LNCAP (cell line): ENCODE measurements around the gene HDHD3.

Source experiments
- CTCF ChIP-seq: fragments of 450-650 bp; IDR thresholded peaks from 2 replicates; pipeline ENCODE4 v1.5.1; 2017; ENCODE audit warnings: mild to moderate bottlenecking

Gene HDHD3

GRCh38 chr9:113376634-113377567 is at the start of gene HDHD3:
HDHD3 (minus strand) TSS chr9:113376986; CDS start chr9:113374354, 2,632 bp downstream.
- TF ChIP-seq CTCF, result no peak

GRCh38 chr9:113425072-113425471 is 48.3 kb upstream of the HDHD3 start:
- TF ChIP-seq CTCF, result no peak

GRCh38 chr9:113421726-113422125 is 44.9 kb upstream of the HDHD3 start:
- no peak for TF ChIP-seq CTCF

DNA sequence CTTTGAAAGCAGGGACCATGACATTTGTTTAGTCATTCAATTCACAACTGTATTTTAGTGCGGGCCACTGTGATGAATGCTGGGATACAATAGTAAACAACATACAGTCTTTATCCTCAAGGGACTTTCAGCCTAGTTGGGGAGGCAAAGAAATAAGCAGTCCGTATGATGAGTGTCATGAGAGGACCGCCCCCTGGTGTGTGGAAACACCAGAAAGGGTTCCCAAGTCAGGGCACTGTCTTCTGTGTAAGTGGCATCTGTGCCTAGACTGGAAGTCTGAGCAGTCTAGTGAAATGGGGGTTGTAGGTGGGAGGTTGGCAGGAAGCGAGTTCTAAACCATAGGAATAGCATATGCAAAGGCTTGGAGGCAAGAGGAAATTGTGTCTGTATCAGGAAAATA is 40.6 kb upstream of the HDHD3 start:
- no peak for TF ChIP-seq CTCF

GRCh38 chr9:113416149-113416721 is 39.4 kb upstream of the HDHD3 start:
- TF ChIP-seq CTCF, result no peak

- no peak for TF ChIP-seq CTCF
Measured at GRCh38 chr9:113410207-113410864, 33.5 kb upstream of the HDHD3 start, which contains the start of the genes C9orf43 and POLE3. C9orf43 (plus strand) TSS chr9:113410747; CDS start chr9:113413494, 2,747 bp downstream. POLE3 (minus strand) TSS chr9:113410675; CDS start chr9:113410293, 382 bp downstream.

DNA sequence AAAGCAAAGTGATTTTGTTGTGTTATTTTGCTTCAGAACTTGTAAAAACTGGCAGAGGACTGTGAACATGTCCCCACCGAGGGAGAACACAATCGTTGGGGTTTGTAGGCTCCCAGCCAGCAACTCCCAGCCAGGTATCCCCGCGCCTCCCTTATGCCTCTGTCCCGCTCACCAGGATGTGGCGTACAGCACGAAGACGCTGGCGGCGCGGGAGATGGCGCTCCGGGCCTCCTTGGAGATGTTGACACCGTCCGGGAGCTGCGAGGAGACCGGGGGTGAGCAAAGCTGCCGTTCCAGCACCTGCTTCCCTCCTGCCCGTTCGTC is 33.1 kb upstream of the HDHD3 start:
- no peak for TF ChIP-seq CTCF
